ENCODE results near the gene OR10H3. TPM values are rescaled to one million over a fixed set of nuclear protein-coding genes. Genes with fewer than 3 reads are reported as not detected.
"Not testable (repeated sequence)": the region's sequence is repeated elsewhere in the genome, so short reads cannot be mapped to it uniquely, and the experiment has no call there.

Gene OR10H3
- total RNA-seq (2014; rRNA removed; shearing (Covaris generic); ENCODE audit: low replicate concordance), result not detected in 2 replicates

DNA sequence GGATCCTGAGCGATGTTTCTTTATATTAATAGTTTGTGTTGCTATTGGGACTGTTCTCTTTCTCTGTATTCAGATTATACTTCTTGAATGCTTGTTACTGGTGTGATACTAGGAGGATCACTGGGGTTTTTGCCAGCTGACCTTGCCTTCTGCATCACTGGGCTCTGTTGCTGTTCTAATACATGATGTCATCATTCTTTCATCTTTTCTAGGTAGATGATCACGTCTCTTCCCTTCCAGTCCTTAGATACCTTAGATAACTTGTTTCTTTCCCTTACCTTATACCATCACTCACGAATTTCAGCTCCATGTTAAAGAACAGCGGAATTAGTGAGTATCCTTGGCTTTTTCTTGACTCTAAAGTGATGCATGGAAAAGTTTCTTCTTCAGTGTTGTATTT, at the start of gene OR10H3:
Gene OR10H3, plus strand, starts transcription at position 264 of the 400 bp plus-strand sequence. CDS start 3,408 bp downstream, outside the sequence.
- in situ Hi-C loops (cut with HindIII; ENCODE audit: low pct_unique_long_range_greater_than_20kb, low sequenced_read_pairs), result no loop called here
- no peak for DNase-seq (ENCODE audit: low read depth)

DNA sequence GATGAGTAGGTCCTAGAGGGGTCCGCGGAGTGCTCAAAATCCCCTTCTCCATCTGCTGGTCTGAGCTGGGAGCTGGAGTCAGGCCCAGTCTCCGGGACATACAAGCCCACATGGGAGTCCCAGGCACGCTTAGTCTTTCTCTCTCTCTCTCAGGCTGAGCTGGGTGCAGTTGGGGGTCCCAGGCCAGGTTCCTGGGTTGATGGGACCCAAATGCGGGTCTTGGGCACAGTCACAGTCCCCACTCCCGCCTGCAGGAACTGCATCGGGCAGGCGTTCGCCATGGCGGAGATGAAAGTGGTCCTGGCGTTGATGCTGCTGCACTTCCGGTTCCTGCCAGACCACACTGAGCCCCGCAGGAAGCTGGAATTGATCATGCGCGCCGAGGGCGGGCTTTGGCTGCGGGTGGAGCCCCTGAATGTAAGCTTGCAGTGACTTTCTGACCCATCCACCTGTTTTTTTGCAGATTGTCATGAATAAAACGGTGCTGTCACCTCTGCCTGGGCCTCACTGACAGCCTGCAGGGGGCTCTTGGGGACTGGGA, 41.1 kb upstream of the OR10H3 start:
- in situ Hi-C loops (cut with HindIII; ENCODE audit: low pct_unique_long_range_greater_than_20kb, low sequenced_read_pairs), result no loop called here
- DNase-seq (ENCODE audit: low read depth), result no peak

GRCh38 chr19:15701757-15702533, 35.8 kb upstream of the OR10H3 start:
- peak; percentile 70 for DNase-seq (ENCODE audit: low read depth)
- in situ Hi-C loops (cut with HindIII; ENCODE audit: low pct_unique_long_range_greater_than_20kb, low sequenced_read_pairs), result no loop called here

DNA sequence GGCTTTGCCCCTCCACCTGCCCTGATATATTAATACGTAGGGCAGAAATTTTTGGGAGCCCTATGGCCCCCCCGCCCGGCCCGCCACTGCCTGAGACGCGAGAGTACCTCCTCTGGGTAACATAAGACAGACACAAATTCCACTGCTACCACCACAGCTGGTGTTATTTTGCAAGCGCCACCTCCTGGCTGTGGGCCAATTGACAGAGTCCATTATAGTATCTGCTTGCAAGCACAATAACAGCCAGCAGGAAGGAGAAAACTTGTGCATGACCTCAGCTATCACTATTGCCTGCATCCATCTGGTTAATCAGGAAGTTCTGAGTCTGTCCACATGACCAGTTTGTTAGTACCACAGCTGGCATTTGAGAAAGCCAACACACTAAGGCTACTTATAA, 35.3 kb upstream of the OR10H3 start:
- in situ Hi-C loops (cut with HindIII; ENCODE audit: low pct_unique_long_range_greater_than_20kb, low sequenced_read_pairs), result no loop called here
- peak; percentile 73 for DNase-seq (ENCODE audit: low read depth)

- in situ Hi-C loops (cut with HindIII; ENCODE audit: low pct_unique_long_range_greater_than_20kb, low sequenced_read_pairs), result no loop called here
Measured at GRCh38 chr19:15714638-15715037, 23.1 kb upstream of the OR10H3 start.

GRCh38 chr19:15715642-15716041, 22.1 kb upstream of the OR10H3 start:
- DNase-seq (ENCODE audit: low read depth), result no peak
- in situ Hi-C loops (cut with HindIII; ENCODE audit: low pct_unique_long_range_greater_than_20kb, low sequenced_read_pairs), result no loop called here

More at GRCh38 chr19:15714638-15715037, 23.1 kb upstream of the OR10H3 start:
- no peak for DNase-seq (ENCODE audit: low read depth)

GRCh38 chr19:15717809-15718208, 20.0 kb upstream of the OR10H3 start:
- in situ Hi-C loops (cut with HindIII; ENCODE audit: low pct_unique_long_range_greater_than_20kb, low sequenced_read_pairs), result no loop called here
- no peak for DNase-seq (ENCODE audit: low read depth)

GRCh38 chr19:15721268-15721667, 16.5 kb upstream of the OR10H3 start:
- DNase-seq (ENCODE audit: low read depth), result no peak
- in situ Hi-C loops (cut with HindIII; ENCODE audit: low pct_unique_long_range_greater_than_20kb, low sequenced_read_pairs), result no loop called here

GRCh38 chr19:15722956-15723355, 14.8 kb upstream of the OR10H3 start:
- in situ Hi-C loops (cut with HindIII; ENCODE audit: low pct_unique_long_range_greater_than_20kb, low sequenced_read_pairs), result no loop called here
- DNase-seq (ENCODE audit: low read depth), result no peak

DNA sequence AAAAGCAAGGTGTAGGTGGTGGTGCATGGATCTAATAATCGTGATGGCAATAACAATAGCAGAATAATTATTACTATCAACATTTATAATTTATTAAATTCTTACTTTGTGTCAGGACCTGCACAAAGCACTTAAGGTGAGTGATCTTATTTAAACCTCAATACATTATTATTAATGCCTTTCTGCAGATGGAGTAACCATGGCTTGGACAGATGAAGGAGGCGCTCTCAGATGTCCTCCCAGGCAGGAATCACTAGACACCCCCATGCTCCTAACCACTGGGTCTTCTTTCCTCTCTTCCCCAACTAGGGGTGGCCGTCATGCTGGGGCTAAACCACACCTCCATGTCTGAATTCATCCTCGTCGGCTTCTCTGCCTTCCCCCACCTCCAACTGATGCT, 10.1 kb upstream of the OR10H3 start, which contains the start of gene OR10H2:
Gene OR10H2, plus strand, starts transcription at position 301 of the 400 bp plus-strand sequence. Its CDS starts 20 bp downstream, at position 321.
- in situ Hi-C loops (cut with HindIII; ENCODE audit: low pct_unique_long_range_greater_than_20kb, low sequenced_read_pairs), result no loop called here
- no peak for DNase-seq (ENCODE audit: low read depth)

- in situ Hi-C loops (cut with HindIII; ENCODE audit: low pct_unique_long_range_greater_than_20kb, low sequenced_read_pairs), result no loop called here
- no peak for DNase-seq (ENCODE audit: low read depth)
Measured at GRCh38 chr19:15730538-15730937, 7.2 kb upstream of the OR10H3 start.

DNA sequence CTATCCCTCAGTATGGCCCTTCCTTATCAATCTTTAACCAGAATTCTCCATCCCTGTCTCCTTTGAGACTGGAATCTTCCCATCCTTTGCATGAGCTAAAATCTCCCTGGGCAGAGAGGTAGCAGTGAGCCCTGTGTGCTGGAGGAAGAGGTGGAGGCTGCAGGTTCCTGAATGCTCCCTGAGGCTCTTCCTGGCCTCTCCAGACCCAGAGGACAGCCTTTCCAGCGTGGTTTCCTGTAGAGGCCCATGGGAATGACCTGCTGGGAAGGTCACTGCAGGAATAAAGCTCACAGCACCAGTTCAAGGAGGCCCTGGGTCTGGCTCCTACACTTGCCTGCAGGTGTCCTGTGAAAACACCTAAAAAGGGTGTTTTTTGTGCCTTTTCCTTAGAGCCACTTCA, 5.4 kb upstream of the OR10H3 start:
- DNase-seq (ENCODE audit: low read depth), result no peak
- in situ Hi-C loops (cut with HindIII; ENCODE audit: low pct_unique_long_range_greater_than_20kb, low sequenced_read_pairs), result no loop called here

DNA sequence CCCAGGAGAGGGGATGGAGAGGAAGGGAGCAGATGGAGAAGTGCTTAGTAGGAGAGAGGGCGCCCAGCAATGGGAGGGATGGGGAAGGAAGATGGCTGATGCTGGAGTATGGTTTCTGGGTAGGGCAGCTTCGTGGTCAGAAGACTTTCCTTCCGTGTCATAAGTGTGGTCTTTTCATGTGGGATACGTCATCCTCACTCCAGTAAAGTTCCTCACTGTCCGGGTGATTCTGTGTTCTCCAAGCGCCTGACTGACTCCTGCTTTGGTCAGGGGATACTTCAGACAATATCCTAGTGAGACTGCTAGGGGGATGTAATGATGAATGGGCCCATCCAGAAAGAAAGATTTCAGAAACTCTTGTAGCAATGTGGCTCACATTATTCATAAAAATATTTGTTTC, 3.9 kb upstream of the OR10H3 start:
- in situ Hi-C loops (cut with HindIII; ENCODE audit: low pct_unique_long_range_greater_than_20kb, low sequenced_read_pairs), result no loop called here
- DNase-seq (ENCODE audit: low read depth), result no peak

DNA sequence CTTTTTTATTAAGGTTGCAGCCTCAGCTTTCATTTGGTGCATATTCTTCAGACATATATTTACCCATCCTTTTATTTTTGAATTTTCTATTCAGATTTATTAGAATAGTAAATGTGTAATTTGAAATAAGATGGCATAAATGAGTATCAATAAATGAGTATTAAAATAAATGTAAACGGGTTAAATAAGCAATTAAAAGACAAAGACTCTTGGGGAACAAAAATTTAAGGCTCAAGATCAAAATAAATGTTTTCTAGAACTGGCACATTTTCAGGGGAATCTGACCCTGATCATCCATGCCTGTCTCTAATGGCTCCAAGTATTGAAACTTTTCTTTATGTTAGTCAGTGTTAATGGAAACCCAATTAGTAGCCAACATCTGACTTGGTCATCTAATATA, 3.0 kb downstream of the OR10H3 start:
- in situ Hi-C loops (cut with HindIII; ENCODE audit: low pct_unique_long_range_greater_than_20kb, low sequenced_read_pairs), result no loop called here
- no peak for DNase-seq (ENCODE audit: low read depth)

DNA sequence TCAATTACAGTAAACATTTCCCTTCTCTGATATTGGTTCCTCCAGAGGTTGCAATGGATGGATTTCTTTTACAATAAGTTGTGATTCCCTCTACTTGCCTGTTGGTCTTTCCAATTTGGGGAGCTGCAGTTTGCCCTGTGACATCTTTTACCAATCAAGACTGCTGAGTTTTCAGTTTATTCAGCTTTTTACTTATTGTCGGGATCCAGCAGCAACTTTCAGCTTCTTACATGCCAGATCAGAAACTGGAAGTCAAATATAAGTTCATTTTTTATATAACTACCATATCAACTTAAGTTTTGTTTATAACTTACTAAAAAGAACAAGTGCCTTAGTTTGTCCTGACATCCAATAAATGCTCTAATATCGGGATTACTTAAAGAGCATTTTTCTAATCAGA, 10.5 kb downstream of the OR10H3 start:
- DNase-seq (ENCODE audit: low read depth), result no peak
- in situ Hi-C loops (cut with HindIII; ENCODE audit: low pct_unique_long_range_greater_than_20kb, low sequenced_read_pairs), result no loop called here

- DNase-seq (ENCODE audit: low read depth), result no peak
- in situ Hi-C loops (cut with HindIII; ENCODE audit: low pct_unique_long_range_greater_than_20kb, low sequenced_read_pairs), result no loop called here
Measured at GRCh38 chr19:15758379-15758778, 20.6 kb downstream of the OR10H3 start.

- DNase-seq (ENCODE audit: low read depth), result no peak
- in situ Hi-C loops (cut with HindIII; ENCODE audit: low pct_unique_long_range_greater_than_20kb, low sequenced_read_pairs), result no loop called here
Measured at GRCh38 chr19:15759962-15760565, 22.3 kb downstream of the OR10H3 start.

DNA sequence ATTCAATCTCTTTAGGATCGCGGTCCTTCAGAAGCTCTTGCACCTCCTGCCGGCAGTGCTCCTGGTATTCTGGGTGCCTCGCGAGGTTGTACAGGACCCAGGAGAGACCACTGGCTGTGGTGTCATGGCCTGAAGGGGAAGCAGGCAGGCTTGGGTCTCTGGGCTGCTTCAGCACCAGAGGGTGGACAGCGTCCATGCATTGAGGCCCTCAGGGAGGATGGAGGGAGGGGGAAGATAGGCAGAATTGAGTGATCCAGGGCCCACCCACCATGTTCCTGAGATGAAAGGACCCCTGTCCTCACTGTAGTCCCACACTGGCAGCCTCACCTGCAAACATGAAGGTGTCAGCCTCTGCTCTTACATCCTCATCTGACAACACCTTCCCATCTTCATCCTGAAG, 31.8 kb downstream of the OR10H3 start:
- in situ Hi-C loops (cut with HindIII; ENCODE audit: low pct_unique_long_range_greater_than_20kb, low sequenced_read_pairs), result no loop called here
- DNase-seq (ENCODE audit: low read depth), result peak; percentile 10

DNA sequence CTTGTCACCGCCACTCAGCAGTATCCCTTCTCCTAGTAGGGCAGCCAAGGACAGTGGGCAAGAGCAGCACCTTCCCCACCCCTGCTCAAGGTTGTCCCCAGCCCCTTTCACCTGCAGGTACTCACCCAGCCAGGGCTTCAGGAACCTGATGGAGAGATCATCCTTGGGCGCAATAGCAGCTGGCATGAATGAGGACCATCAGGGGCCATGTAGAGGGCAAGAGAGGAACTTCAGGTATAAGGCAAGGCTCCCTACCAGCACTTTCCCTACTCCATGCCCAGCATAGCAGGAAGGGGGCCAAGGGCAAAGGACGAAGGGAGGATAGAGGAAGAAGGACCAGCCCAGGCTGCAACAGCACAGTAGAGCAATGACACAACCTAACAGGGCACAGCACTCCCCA, 36.4 kb downstream of the OR10H3 start:
- DNase-seq (ENCODE audit: low read depth); in situ Hi-C loops (cut with HindIII; ENCODE audit: low pct_unique_long_range_greater_than_20kb, low sequenced_read_pairs): not testable (repeated sequence)

Data from Caki2 (cell line).